GM23338 (cell line): ENCODE data around the gene MBD3L2. TPM values are rescaled to one million over a fixed set of nuclear protein-coding genes. Genes with fewer than 3 reads are reported as not detected.
"Not testable (repeated sequence)": the region's sequence is repeated elsewhere in the genome, so short reads cannot be mapped to it uniquely, and the experiment has no call there.

Source experiments
- ATAC-seq: fragments of 200-7000 bp; cut with Tn5 transposase; 3 replicates; pipeline ENCODE4 v1.9.1; 2020
- DNase-seq: peaks from one replicate; pipeline ENCODE4 v3.0.0-alpha.2; 2015; ENCODE audit warnings: low spot score
- H2AFZ ChIP-seq: fragments of 200-600 bp; sonication (generic); 2 replicates; pipeline ENCODE4 v1.8.0; 2016; ENCODE audit warnings: antibody characterized with exemption, mild to moderate bottlenecking, moderate library complexity
- H3F3A ChIP-seq: fragments of 200-600 bp; sonication (generic); replicated peaks from 2 replicates; pipeline ENCODE4 v1.8.0; 2017; ENCODE audit warnings: antibody characterized with exemption, mixed run types, low read depth
- H3K27ac ChIP-seq: fragments of 200-600 bp; sonication (generic); 2 replicates; pipeline ENCODE4 v1.6.1; 2016; ENCODE audit warnings: low read depth
- H3K27me3 ChIP-seq: fragments of 200-600 bp; sonication (generic); 2 replicates; pipeline ENCODE4 v1.8.0; 2016; ENCODE audit warnings: mild to moderate bottlenecking, mixed run types, moderate library complexity; ENCODE audit not compliant: insufficient read depth
- H3K36me3 ChIP-seq: fragments of 200-600 bp; sonication (generic); 2 replicates; pipeline ENCODE4 v1.8.0; 2016; ENCODE audit warnings: mild to moderate bottlenecking; ENCODE audit not compliant: insufficient read depth
- H3K4me1 ChIP-seq: fragments of 200-600 bp; sonication (generic); 2 replicates; pipeline ENCODE4 v1.8.0; 2016; ENCODE audit warnings: mild to moderate bottlenecking, moderate library complexity; ENCODE audit not compliant: insufficient read depth
- H3K4me2 ChIP-seq: fragments of 200-600 bp; sonication (generic); 2 replicates; pipeline ENCODE4 v1.7.1; 2017; ENCODE audit warnings: mixed run types
- H3K4me3 ChIP-seq: fragments of 200-600 bp; sonication (generic); 2 replicates; pipeline ENCODE4 v1.6.1; 2016; ENCODE audit warnings: mixed run types
- H3K79me2 ChIP-seq: fragments of 200-600 bp; sonication (generic); replicated peaks from 2 replicates; pipeline ENCODE4 v1.8.0; 2017; ENCODE audit warnings: mild to moderate bottlenecking; ENCODE audit not compliant: insufficient read depth
- H3K9me2 ChIP-seq: fragments of 200-600 bp; sonication (generic); 2 replicates; pipeline ENCODE4 v1.8.0; 2017; ENCODE audit not compliant: insufficient read depth
- H4K20me1 ChIP-seq: fragments of 200-600 bp; sonication (generic); replicated peaks from 2 replicates; pipeline ENCODE4 v1.8.0; 2017; ENCODE audit warnings: mild to moderate bottlenecking; ENCODE audit not compliant: insufficient read depth
- H3K27ac Mint-ChIP-seq: 2 replicates; pipeline ENCODE4 v1.8.0; 2020; ENCODE audit warnings: inconsistent platforms, mild to moderate bottlenecking, moderate library complexity, mixed read lengths
- H3K27me3 Mint-ChIP-seq: 3 replicates; pipeline ENCODE4 v1.8.0; 2022; ENCODE audit warnings: low read depth, mild to moderate bottlenecking, moderate library complexity, mixed read lengths, inconsistent platforms; ENCODE audit not compliant: insufficient read depth, poor library complexity
- H3K36me3 Mint-ChIP-seq: 3 replicates; pipeline ENCODE4 v1.8.0; 2021; ENCODE audit warnings: low read depth, mild to moderate bottlenecking, inconsistent platforms, moderate library complexity, mixed read lengths
- H3K4me1 Mint-ChIP-seq: 3 replicates; pipeline ENCODE4 v1.8.0; 2020; ENCODE audit warnings: mild to moderate bottlenecking, inconsistent platforms, mixed read lengths
- H3K4me3 Mint-ChIP-seq: 3 replicates; pipeline ENCODE4 v1.8.0; 2021; ENCODE audit warnings: moderate library complexity, mild to moderate bottlenecking, inconsistent platforms, mixed read lengths
- H3K9me3 Mint-ChIP-seq: 3 replicates; pipeline ENCODE4 v1.8.0; 2020; ENCODE audit warnings: moderate library complexity, mild to moderate bottlenecking, inconsistent platforms, mixed read lengths
- CREB1 ChIP-seq: fragments of 250-450 bp; sonication (Bioruptor Pico); IDR thresholded peaks from 2 replicates; pipeline ENCODE4 v1.5.0; 2020; ENCODE audit warnings: low read depth, mild to moderate bottlenecking, moderate library complexity
- CTCF ChIP-seq, 2 experiments: fragments of 200-600 bp in 1 of 2; sonication (generic) in 1 of 2; conservative IDR thresholded peaks; 2 replicates each; pipeline versions ENCODE4 v1.5.1 to v1.6.1; 2016 to 2017; ENCODE audit warnings: antibody characterized with exemption in 2 of 2, low read depth in 2 of 2, mild to moderate bottlenecking in 2 of 2, moderate library complexity in 1 of 2
- EZH2 ChIP-seq: fragments of 200-600 bp; sonication (generic); IDR thresholded peaks from one replicate; pipeline ENCODE4 v1.8.0; 2017; ENCODE audit warnings: antibody characterized with exemption, mild to moderate bottlenecking, low read depth; ENCODE audit not compliant: unreplicated experiment
- EZH2phosphoT487 ChIP-seq: fragments of 200-600 bp; sonication (generic); IDR thresholded peaks from one replicate; pipeline ENCODE4 v1.8.1; 2018; ENCODE audit warnings: antibody characterized with exemption; ENCODE audit not compliant: unreplicated experiment
- JUNB ChIP-seq: IDR thresholded peaks from one replicate; pipeline ENCODE4 v1.6.1; 2016; ENCODE audit warnings: antibody characterized with exemption; ENCODE audit not compliant: unreplicated experiment
- NANOG ChIP-seq: IDR thresholded peaks from 2 replicates; pipeline ENCODE4 v1.6.1; 2016; ENCODE audit warnings: antibody characterized with exemption, borderline replicate concordance
- POLR2AphosphoS5 ChIP-seq: IDR thresholded peaks from 2 replicates; pipeline ENCODE4 v1.6.1; 2016; ENCODE audit warnings: antibody characterized with exemption, low read depth
- REST ChIP-seq: IDR thresholded peaks from one replicate; pipeline ENCODE4 v1.6.1; 2018; ENCODE audit warnings: antibody characterized with exemption; ENCODE audit not compliant: unreplicated experiment
- STAT1 ChIP-seq: IDR thresholded peaks from one replicate; pipeline ENCODE4 v1.6.1; 2016; ENCODE audit warnings: antibody characterized with exemption; ENCODE audit not compliant: unreplicated experiment
- ZNF114 ChIP-seq: fragments of 250-450 bp; sonication (Bioruptor Pico); IDR thresholded peaks from 2 replicates; pipeline ENCODE4 v1.5.0; 2020; ENCODE audit warnings: mild to moderate bottlenecking, moderate library complexity
- ZNF331 ChIP-seq: fragments of 250-450 bp; sonication (Bioruptor Pico); IDR thresholded peaks from 2 replicates; pipeline ENCODE4 v1.5.0; 2020; ENCODE audit warnings: low read depth, mild to moderate bottlenecking, moderate library complexity
- long read RNA-seq: library from polyadenylated mRNA; unstranded; transcript quantifications from one replicate; pipeline ENCODE4 v2.0.0, GENCODE V29; 2020; ENCODE audit not compliant: unreplicated experiment
- polyA plus RNA-seq: library from polyadenylated mRNA; unstranded; fragments of >200 nt; fragmentation: Nextera tagmentation; extraction: Ambion mirVana; gene quantifications from 2 replicates; pipeline ENCODE4 v1.2.1, GENCODE V29; 2016
- total RNA-seq: library from RNA; depleted of rRNA; stranded (reverse); fragments of >200 nt; shearing (Covaris generic); gene quantifications from 2 replicates; pipeline ENCODE4 v1.2.3, GENCODE V29; 2014; rRNA removed
- TF ChIP-seq, protein P1 (sequence below): fragments of 250-450 bp; sonication (Bioruptor Pico); IDR thresholded peaks from 2 replicates; pipeline ENCODE4 v1.5.0; 2020; ENCODE audit warnings: mild to moderate bottlenecking, moderate library complexity

Gene MBD3L2
- total RNA-seq: not detected in 2 replicates
- not detected in 2 replicates for polyA plus RNA-seq
- long read RNA-seq: 0 reads

- H3K79me2 ChIP-seq, H3K4me1 Mint-ChIP-seq, H3K27ac Mint-ChIP-seq, H3K4me3 Mint-ChIP-seq, H3K4me2 ChIP-seq, H3F3A ChIP-seq, DNase-seq, H3K9me3 Mint-ChIP-seq, H3K36me3 Mint-ChIP-seq, H3K9me2 ChIP-seq, H3K4me3 ChIP-seq, H3K4me1 ChIP-seq, H2AFZ ChIP-seq, H3K27me3 Mint-ChIP-seq, ATAC-seq, H4K20me1 ChIP-seq, H3K36me3 ChIP-seq, H3K27me3 ChIP-seq, H3K27ac ChIP-seq: not testable (repeated sequence)
Measured at GRCh38 chr19:7049021-7049420, at the start of gene MBD3L2. Gene MBD3L2 (plus strand): TSS chr19:7049321. CDS start chr19:7049374, 53 bp downstream.

DNA sequence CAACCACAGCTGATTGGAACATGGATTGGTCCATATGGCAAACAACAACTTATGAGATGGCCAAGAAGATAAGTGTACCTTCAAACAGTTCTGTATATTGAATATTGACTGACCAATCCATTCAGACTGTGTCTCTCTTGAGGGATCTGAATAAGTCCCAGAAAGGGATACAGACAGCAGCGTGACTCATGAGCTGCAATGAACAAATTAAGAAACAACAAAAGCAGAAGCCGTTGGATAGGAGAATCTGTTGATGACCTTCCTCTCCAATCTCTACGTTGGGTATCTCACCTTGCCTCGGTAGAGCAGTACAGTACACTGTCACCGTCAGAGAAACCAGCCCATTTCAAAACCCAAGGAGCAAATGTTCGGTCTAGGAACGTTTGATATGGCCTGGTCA lies 49.2 kb upstream of the MBD3L2 start:
- ATAC-seq (no peak), DNase-seq (no peak)
- Histone ChIP-seq H3K27me3 (no peaks in the 10 kb centered on the region), H3K36me3 (peaks cover 3% of the 10 kb centered on the region; the same call in 1 of the 2 replicates), H3F3A (no peaks in the 10 kb centered on the region), H3K27ac (no peak overlapping the region), H2AFZ (no peak overlapping the region), H3K4me2 (no peak overlapping the region), H4K20me1 (no peaks in the 10 kb centered on the region), H3K79me2 (no peaks in the 10 kb centered on the region), H3K4me1 (no peaks in the 10 kb centered on the region), H3K4me3 (no peak overlapping the region), H3K9me2 (no peaks in the 10 kb centered on the region)
- Mint-ChIP-seq H3K4me3 (no peak overlapping the region), H3K9me3 (peaks cover 93% of the 10 kb centered on the region), H3K36me3 (peaks cover 52% of the 10 kb centered on the region), H3K27me3 (peaks cover 11% of the 10 kb centered on the region), H3K27ac (no peak overlapping the region), H3K4me1 (no peaks in the 10 kb centered on the region)
- TF ChIP-seq ZNF331: no peak
- TF ChIP-seq CREB1 (CRISPR knock-in tag): no peak
- no peak for TF ChIP-seq POLR2AphosphoS5
- TF ChIP-seq JUNB: no peak
- TF ChIP-seq NANOG: no peak
- no peak for TF ChIP-seq EZH2phosphoT487
- no peak for TF ChIP-seq CTCF (conservative IDR thresholded peaks at IDR 0.05; ENCODE audit: low read depth in 2 of 2)
- no peak for TF ChIP-seq STAT1
- TF ChIP-seq EZH2: no peak
- TF ChIP-seq, protein P1, sequence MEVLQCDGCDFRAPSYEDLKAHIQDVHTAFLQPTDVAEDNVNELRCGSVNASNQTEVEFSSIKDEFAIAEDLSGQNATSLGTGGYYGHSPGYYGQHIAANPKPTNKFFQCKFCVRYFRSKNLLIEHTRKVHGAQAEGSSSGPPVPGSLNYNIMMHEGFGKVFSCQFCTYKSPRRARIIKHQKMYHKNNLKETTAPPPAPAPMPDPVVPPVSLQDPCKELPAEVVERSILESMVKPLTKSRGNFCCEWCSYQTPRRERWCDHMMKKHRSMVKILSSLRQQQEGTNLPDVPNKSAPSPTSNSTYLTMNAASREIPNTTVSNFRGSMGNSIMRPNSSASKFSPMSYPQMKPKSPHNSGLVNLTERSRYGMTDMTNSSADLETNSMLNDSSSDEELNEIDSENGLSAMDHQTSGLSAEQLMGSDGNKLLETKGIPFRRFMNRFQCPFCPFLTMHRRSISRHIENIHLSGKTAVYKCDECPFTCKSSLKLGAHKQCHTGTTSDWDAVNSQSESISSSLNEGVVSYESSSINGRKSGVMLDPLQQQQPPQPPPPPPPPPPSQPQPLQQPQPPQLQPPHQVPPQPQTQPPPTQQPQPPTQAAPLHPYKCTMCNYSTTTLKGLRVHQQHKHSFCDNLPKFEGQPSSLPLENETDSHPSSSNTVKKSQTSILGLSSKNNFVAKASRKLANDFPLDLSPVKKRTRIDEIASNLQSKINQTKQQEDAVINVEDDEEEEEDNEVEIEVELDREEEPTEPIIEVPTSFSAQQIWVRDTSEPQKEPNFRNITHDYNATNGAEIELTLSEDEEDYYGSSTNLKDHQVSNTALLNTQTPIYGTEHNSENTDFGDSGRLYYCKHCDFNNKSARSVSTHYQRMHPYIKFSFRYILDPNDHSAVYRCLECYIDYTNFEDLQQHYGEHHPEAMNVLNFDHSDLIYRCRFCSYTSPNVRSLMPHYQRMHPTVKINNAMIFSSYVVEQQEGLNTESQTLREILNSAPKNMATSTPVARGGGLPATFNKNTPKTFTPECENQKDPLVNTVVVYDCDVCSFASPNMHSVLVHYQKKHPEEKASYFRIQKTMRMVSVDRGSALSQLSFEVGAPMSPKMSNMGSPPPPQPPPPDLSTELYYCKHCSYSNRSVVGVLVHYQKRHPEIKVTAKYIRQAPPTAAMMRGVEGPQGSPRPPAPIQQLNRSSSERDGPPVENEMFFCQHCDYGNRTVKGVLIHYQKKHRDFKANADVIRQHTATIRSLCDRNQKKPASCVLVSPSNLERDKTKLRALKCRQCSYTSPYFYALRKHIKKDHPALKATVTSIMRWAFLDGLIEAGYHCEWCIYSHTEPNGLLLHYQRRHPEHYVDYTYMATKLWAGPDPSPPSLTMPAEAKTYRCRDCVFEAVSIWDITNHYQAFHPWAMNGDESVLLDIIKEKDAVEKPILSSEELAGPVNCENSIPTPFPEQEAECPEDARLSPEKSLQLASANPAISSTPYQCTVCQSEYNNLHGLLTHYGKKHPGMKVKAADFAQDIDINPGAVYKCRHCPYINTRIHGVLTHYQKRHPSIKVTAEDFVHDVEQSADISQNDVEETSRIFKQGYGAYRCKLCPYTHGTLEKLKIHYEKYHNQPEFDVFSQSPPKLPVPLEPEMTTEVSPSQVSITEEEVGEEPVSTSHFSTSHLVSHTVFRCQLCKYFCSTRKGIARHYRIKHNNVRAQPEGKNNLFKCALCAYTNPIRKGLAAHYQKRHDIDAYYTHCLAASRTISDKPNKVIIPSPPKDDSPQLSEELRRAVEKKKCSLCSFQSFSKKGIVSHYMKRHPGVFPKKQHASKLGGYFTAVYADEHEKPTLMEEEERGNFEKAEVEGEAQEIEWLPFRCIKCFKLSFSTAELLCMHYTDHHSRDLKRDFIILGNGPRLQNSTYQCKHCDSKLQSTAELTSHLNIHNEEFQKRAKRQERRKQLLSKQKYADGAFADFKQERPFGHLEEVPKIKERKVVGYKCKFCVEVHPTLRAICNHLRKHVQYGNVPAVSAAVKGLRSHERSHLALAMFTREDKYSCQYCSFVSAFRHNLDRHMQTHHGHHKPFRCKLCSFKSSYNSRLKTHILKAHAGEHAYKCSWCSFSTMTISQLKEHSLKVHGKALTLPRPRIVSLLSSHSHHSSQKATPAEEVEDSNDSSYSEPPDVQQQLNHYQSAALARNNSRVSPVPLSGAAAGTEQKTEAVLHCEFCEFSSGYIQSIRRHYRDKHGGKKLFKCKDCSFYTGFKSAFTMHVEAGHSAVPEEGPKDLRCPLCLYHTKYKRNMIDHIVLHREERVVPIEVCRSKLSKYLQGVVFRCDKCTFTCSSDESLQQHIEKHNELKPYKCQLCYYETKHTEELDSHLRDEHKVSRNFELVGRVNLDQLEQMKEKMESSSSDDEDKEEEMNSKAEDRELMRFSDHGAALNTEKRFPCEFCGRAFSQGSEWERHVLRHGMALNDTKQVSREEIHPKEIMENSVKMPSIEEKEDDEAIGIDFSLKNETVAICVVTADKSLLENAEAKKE (CRISPR knock-in tag): no peak
- TF ChIP-seq REST: no peak
- TF ChIP-seq ZNF114: no peak
